CD8-positive, alpha-beta memory T cell (primary cell): ENCODE results near the gene ANAPC16. TPM values are rescaled to one million over a fixed set of nuclear protein-coding genes. Genes with fewer than 3 reads are reported as not detected.
"Not testable (repeated sequence)": the region's sequence is repeated elsewhere in the genome, so short reads cannot be mapped to it uniquely, and the experiment has no call there.

ENCODE experiments used
- CTCF ChIA-PET: fragments of 350-600 bp; sonication (Branson Sonifier 250); formaldehyde crosslinking; loops from one replicate; lab custom pipeline; 2021; ENCODE audit warnings: antibody characterized with exemption; lab: Charles Lee
- POLR2A ChIA-PET: fragments of 350-600 bp; sonication (Branson Sonifier 250); formaldehyde crosslinking; loops from one replicate; lab custom pipeline; 2021; ENCODE audit warnings: antibody characterized with exemption; lab: Charles Lee
- DNase-seq, 5 donors: peaks; one replicate each; pipeline versions ENCODE4 v3.0.0 to v3.0.0-alpha.2; 2020 to 2022; ENCODE audit warnings: mixed read lengths in 1 of 5
- H3K27ac ChIP-seq: one replicate; pipeline ENCODE4 v1.7.0; 2013; ENCODE audit warnings: low read depth, mild to moderate bottlenecking, low read length, moderate library complexity
- H3K27me3 ChIP-seq: 2 replicates; pipeline ENCODE4 v1.7.0; 2013; ENCODE audit warnings: low read length, mild to moderate bottlenecking; ENCODE audit not compliant: insufficient read depth, poor library complexity, severe bottlenecking
- H3K36me3 ChIP-seq: 2 replicates; pipeline ENCODE4 v1.7.0; 2013; ENCODE audit warnings: mild to moderate bottlenecking, low read length, moderate library complexity; ENCODE audit not compliant: insufficient read depth
- H3K4me1 ChIP-seq: 2 replicates; pipeline ENCODE4 v1.7.0; 2013; ENCODE audit warnings: mild to moderate bottlenecking, low read length, moderate library complexity; ENCODE audit not compliant: insufficient read depth
- H3K4me3 ChIP-seq: 2 replicates; pipeline ENCODE4 v1.7.0; 2013; ENCODE audit warnings: mild to moderate bottlenecking, low read length
- H3K9me3 ChIP-seq: 2 replicates; pipeline ENCODE4 v1.7.0; 2013; ENCODE audit warnings: mild to moderate bottlenecking, low read length
- H3K27ac Mint-ChIP-seq, 8 donors: one replicate each; pipeline ENCODE4 v1.8.0; 2020 to 2021; ENCODE audit warnings: mixed read lengths in 8 of 8, mild to moderate bottlenecking in 6 of 8, inconsistent platforms in 3 of 8, moderate library complexity in 3 of 8
- H3K27me3 Mint-ChIP-seq, 2 donors: one replicate each; pipeline ENCODE4 v1.8.0; 2020 to 2021; ENCODE audit warnings: mixed read lengths in 2 of 2, mild to moderate bottlenecking in 1 of 2, moderate library complexity in 1 of 2
- H3K36me3 Mint-ChIP-seq, 3 donors: one replicate each; pipeline ENCODE4 v1.8.0; 2020 to 2021; ENCODE audit warnings: mixed read lengths in 3 of 3, inconsistent platforms in 1 of 3, mild to moderate bottlenecking in 1 of 3
- H3K4me1 Mint-ChIP-seq, 3 donors: one replicate each; pipeline ENCODE4 v1.8.0; 2020 to 2021; ENCODE audit warnings: mixed read lengths in 3 of 3, inconsistent platforms in 1 of 3, mild to moderate bottlenecking in 1 of 3
- H3K4me3 Mint-ChIP-seq, 7 donors: one replicate each; pipeline ENCODE4 v1.8.0; 2020 to 2021; ENCODE audit warnings: mixed read lengths in 7 of 7, mild to moderate bottlenecking in 6 of 7, moderate library complexity in 4 of 7, inconsistent platforms in 2 of 7
- H3K9me3 Mint-ChIP-seq, 5 donors: one replicate each; pipeline ENCODE4 v1.8.0; 2020 to 2022; ENCODE audit warnings: mixed read lengths in 5 of 5, mild to moderate bottlenecking in 3 of 5, moderate library complexity in 2 of 5, inconsistent platforms in 1 of 5
- polyA plus RNA-seq: library from polyadenylated mRNA; unstranded; fragments of 300-500 nt; fragmentation: Illumina TruSeq; gene quantifications from one replicate; pipeline ENCODE4 v1.2.3, GENCODE V29; 2021
- total RNA-seq, 2 experiments: library from RNA; stranded (reverse); gene quantifications; one replicate each; pipeline ENCODE4 v1.2.3, GENCODE V29; 2021

The ANAPC16 gene
- total and polyA plus RNA-seq, 3 experiments from 2014 or later = 68.1 to 329 (median 78.3) TPM

- H3K4me3 ChIP-seq = no peak overlapping the region
- H3K27ac ChIP-seq = no peak overlapping the region
- H3K36me3 ChIP-seq = peaks cover 15% of the 10 kb centered on the region
- H3K4me1 Mint-ChIP-seq = peaks cover 22 to 38% (median 37%) of the 10 kb centered on the region in 3 donors
- peak overlapping the region in 1 of 7 donors; percentile 98 for H3K4me3 Mint-ChIP-seq
- H3K36me3 Mint-ChIP-seq = peaks cover 3 to 29% (median 5%) of the 10 kb centered on the region in 3 donors
- no peaks in the 10 kb centered on the region for H3K27me3 Mint-ChIP-seq
- no peak for DNase-seq
- ChIA-PET POLR2A (interaction anchor here (0.6 kb wide), 1 partner anchor 17 kb away, joined by 3 read pairs; no protein-coding TSS in a partner anchor), CTCF (interaction anchor here (0.9 to 6.5 kb wide), 6 partner anchors 23 to 228 kb away, joined by 3 to 88 read pairs (median 4); no protein-coding TSS in a partner anchor)
- H3K27ac Mint-ChIP-seq = peak overlapping the region in 7 of 8 donors; percentile 3 to 96 (median 69)
- H3K9me3 Mint-ChIP-seq = no peaks in the 10 kb centered on the region
- H3K4me1 ChIP-seq = peaks cover 22% of the 10 kb centered on the region
- H3K27me3 ChIP-seq = no peaks in the 10 kb centered on the region
- no peaks in the 10 kb centered on the region for H3K9me3 ChIP-seq
Measured at GRCh38 chr10:72277996-72278667, 62.3 kb downstream of the ANAPC16 start.

- H3K9me3 ChIP-seq = no peaks in the 10 kb centered on the region
- ChIA-PET CTCF (interaction anchor here (0.9 to 6.5 kb wide), 6 partner anchors 15 to 229 kb away, joined by 3 to 88 read pairs (median 4); no protein-coding TSS in a partner anchor), POLR2A (no interaction called here)
- no peak overlapping the region for H3K4me3 ChIP-seq
- Mint-ChIP-seq H3K4me3 (peak overlapping the region in 1 of 7 donors; percentile 98), H3K27ac (peak overlapping the region in 5 of 8 donors; percentile 3 to 96 (median 61)), H3K27me3 (no peaks in the 10 kb centered on the region), H3K4me1 (peaks cover 22 to 37% (median 35%) of the 10 kb centered on the region in 3 donors), H3K9me3 (no peaks in the 10 kb centered on the region), H3K36me3 (peaks cover 3 to 25% (median 5%) of the 10 kb centered on the region in 3 donors)
- no peak for DNase-seq
- H3K27me3 ChIP-seq = no peaks in the 10 kb centered on the region
- peaks cover 22% of the 10 kb centered on the region for H3K4me1 ChIP-seq
- no peak overlapping the region for H3K27ac ChIP-seq
- peaks cover 15% of the 10 kb centered on the region for H3K36me3 ChIP-seq
Measured at GRCh38 chr10:72278668-72279393, 63.0 kb downstream of the ANAPC16 start.

- H3K9me3 ChIP-seq, H3K4me3 Mint-ChIP-seq, H3K27me3 Mint-ChIP-seq, DNase-seq, H3K27me3 ChIP-seq, POLR2A ChIA-PET, H3K27ac ChIP-seq, H3K4me3 ChIP-seq, H3K9me3 Mint-ChIP-seq: not testable (repeated sequence)
- CTCF ChIA-PET = interaction anchor here (0.9 to 3.1 kb wide), 5 partner anchors 9 to 59 kb away, joined by 3 to 15 read pairs (median 4); no protein-coding TSS in a partner anchor
- Histone ChIP-seq H3K4me1 (peaks cover 22% of the 10 kb centered on the region), H3K36me3 (peaks cover 13% of the 10 kb centered on the region)
- peaks cover 3 to 20% (median 5%) of the 10 kb centered on the region in 3 donors for H3K36me3 Mint-ChIP-seq
- peaks cover 24 to 40% (median 38%) of the 10 kb centered on the region in 3 donors for H3K4me1 Mint-ChIP-seq
- peak overlapping the region in 3 of 8 donors; percentile 63 to 77 (median 74) for H3K27ac Mint-ChIP-seq
Measured at GRCh38 chr10:72279587-72279986, 63.8 kb downstream of the ANAPC16 start.

GRCh38 chr10:72283131-72283530, 67.3 kb downstream of the ANAPC16 start:
- Mint-ChIP-seq H3K4me1 (peaks cover 21 to 39% (median 34%) of the 10 kb centered on the region in 3 donors), H3K27me3 (no peaks in the 10 kb centered on the region), H3K36me3 (no peaks in the 10 kb centered on the region), H3K27ac (peak overlapping the region in 3 of 8 donors; percentile 26 to 75 (median 63)), H3K4me3 (no peak overlapping the region), H3K9me3 (no peaks in the 10 kb centered on the region)
- H3K4me3 ChIP-seq = no peak overlapping the region
- no peak for DNase-seq
- H3K27me3 ChIP-seq = no peaks in the 10 kb centered on the region
- ChIA-PET POLR2A (no interaction called here), CTCF (interaction anchor here (1.1 to 6.0 kb wide), 2 partner anchors 9 to 44 kb away, joined by 3 to 33 read pairs; partner anchors contain the start of gene DDIT4)
- no peak overlapping the region for H3K27ac ChIP-seq
- H3K36me3 ChIP-seq = no peaks in the 10 kb centered on the region
- no peaks in the 10 kb centered on the region for H3K9me3 ChIP-seq
- H3K4me1 ChIP-seq = peaks cover 23% of the 10 kb centered on the region

Other genes with a start within 250 kb of the ANAPC16 start
- 10 to 100 TPM; 63.0 to 69.2 TPM for gene SPOCK2, start 127.5 kb upstream of the ANAPC16 start, total RNA-seq
- 202 TPM for gene SPOCK2, start 127.5 kb upstream of the ANAPC16 start, polyA plus RNA-seq
- 10 to 100 TPM; 36.3 to 43.2 TPM for gene ASCC1, start 264 bp downstream of the ANAPC16 start, total RNA-seq
- gene ASCC1, start 264 bp downstream of the ANAPC16 start, polyA plus RNA-seq = 19.1 TPM
- gene DDIT4, start 57.9 kb downstream of the ANAPC16 start, total RNA-seq = 100 to 1,000 TPM; 144 to 156 TPM
- 183 TPM for gene DDIT4, start 57.9 kb downstream of the ANAPC16 start, polyA plus RNA-seq
- 10 to 100 TPM; 29.4 to 30.4 TPM for gene DNAJB12, start 138.9 kb downstream of the ANAPC16 start, total RNA-seq
- gene DNAJB12, start 138.9 kb downstream of the ANAPC16 start, polyA plus RNA-seq = 28.0 TPM